NCI-H748 treated with DMSO at 0.1 percent for 48 hours (cell line): Measurements from ENCODE around the gene UNC5B.

Experiments used
- DNase-seq: peaks from one replicate; lab custom pipeline; 2025; lab: John Stamatoyannopoulos, UW

The UNC5B gene

GRCh38 chr10:71344154-71344925 is 132.0 kb downstream of the UNC5B start:
- no peak for DNase-seq

- no peak for DNase-seq
These were observed 132.7 kb downstream of the UNC5B start for GRCh38 chr10:71344993-71345480.

- no peak for DNase-seq
These were observed 133.3 kb downstream of the UNC5B start for GRCh38 chr10:71345694-71346093.

GRCh38 chr10:71346731-71347130 is 134.4 kb downstream of the UNC5B start:
- DNase-seq, result no peak

GRCh38 chr10:71347587-71348395 is 135.4 kb downstream of the UNC5B start:
- DNase-seq, result no peak

- DNase-seq, result no peak
These were observed 136.5 kb downstream of the UNC5B start for GRCh38 chr10:71348850-71349249.

GRCh38 chr10:71349406-71349805 is 137.0 kb downstream of the UNC5B start:
- no peak for DNase-seq

GRCh38 chr10:71351087-71351486 is 138.7 kb downstream of the UNC5B start:
- no peak for DNase-seq

- DNase-seq, result no peak
These were observed 139.4 kb downstream of the UNC5B start for GRCh38 chr10:71351628-71352319.
